HL-60 (cell line): ENCODE measurements around the gene C1orf21.

Experiments used
- CTCF ChIP-seq: IDR thresholded peaks from one replicate; pipeline ENCODE4 v1.5.1; 2011; ENCODE audit warnings: low read length, control low read depth, inconsistent platforms; ENCODE audit not compliant: insufficient read depth
- REST ChIP-seq: IDR thresholded peaks from 2 replicates; pipeline ENCODE4 v1.6.1; 2012; ENCODE audit warnings: low read depth; ENCODE audit not compliant: insufficient replicate concordance
- SPI1 ChIP-seq: IDR thresholded peaks from 2 replicates; pipeline ENCODE4 v1.6.1; 2012; ENCODE audit warnings: low read depth, mild to moderate bottlenecking, borderline replicate concordance

GRCh38 chr1:184630679-184631060 lies 243.8 kb downstream of the C1orf21 start:
- TF ChIP-seq CTCF = no peak
- no peak for TF ChIP-seq SPI1
- TF ChIP-seq REST = no peak
